HG03432 (cell line): ENCODE measurements around the gene PIK3R1.

Experiments
- ATAC-seq: cut with Tn5 transposase; IDR thresholded peaks from one replicate; pipeline ENCODE4 v1.9.1; 2021; ENCODE audit warnings: mild to moderate bottlenecking, moderate library complexity; ENCODE audit not compliant: unreplicated experiment

PIK3R1 gene

DNA sequence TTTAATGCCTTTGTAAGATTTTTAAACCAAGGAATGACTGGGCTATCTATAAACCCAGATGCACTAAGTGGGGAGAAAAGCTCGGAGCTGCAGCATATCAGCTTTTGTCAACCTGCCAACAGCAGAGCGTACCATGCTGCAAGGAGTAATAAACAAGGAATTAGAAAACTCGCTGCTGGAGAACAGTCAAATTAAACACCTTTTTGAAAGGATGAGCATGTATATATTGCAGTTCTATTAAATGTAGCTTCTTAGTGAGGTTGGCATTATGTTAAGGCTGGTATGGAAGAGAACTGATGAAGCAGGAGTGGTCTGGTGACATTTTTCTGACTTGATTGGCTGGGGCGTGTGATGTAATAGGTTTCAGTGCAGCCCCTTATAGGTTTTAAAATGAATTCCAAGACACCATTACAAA is 74.7 kb downstream of the PIK3R1 start:
- ATAC-seq: no peak

- no peak for ATAC-seq
Measured at GRCh38 chr5:68290847-68291246, 75.3 kb downstream of the PIK3R1 start.

DNA sequence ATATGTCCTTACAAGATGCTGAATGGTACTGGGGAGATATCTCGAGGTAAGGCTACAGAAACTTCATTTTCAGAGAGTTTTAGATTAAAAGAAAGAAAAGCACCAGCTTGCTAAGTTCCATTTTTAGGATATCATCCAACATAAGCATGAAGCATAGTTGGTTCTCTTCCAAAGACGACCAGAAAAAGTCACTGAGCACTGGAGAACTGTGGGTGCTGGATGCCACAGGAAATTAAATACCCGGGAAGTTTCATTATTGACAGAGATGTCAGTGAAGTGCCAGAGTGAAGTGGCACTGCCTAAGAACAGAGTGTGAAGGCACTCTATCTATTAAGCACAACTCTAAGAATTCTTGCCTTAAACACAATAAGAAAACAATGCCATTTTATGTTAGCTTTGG is 76.8 kb downstream of the PIK3R1 start:
- ATAC-seq: no peak

DNA sequence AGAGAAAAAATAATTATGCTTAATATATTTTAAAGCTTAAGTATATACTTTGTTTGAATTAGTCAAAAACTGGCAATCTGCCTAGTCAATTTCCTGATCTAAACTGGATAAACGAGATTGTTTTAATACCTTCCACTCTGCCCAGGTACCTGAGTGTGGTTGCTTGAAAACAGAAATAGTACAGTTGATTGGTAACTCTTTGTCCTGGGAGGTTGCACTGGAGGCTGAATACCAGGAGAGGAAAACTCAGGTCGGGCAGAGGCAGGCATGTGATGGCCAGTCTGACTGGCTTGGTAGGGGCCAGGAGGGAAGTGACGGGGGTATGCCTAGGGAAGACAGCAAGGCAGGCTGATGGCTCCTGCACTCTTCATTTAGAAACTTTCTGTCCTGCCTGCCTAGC is 80.2 kb downstream of the PIK3R1 start:
- ATAC-seq: no peak

GRCh38 chr5:68296895-68297294 is 81.3 kb downstream of the PIK3R1 start:
- ATAC-seq: no peak

GRCh38 chr5:68297656-68298055 is 82.1 kb downstream of the PIK3R1 start:
- no peak for ATAC-seq

GRCh38 chr5:68298479-68298878 is 82.9 kb downstream of the PIK3R1 start:
- no peak for ATAC-seq

DNA sequence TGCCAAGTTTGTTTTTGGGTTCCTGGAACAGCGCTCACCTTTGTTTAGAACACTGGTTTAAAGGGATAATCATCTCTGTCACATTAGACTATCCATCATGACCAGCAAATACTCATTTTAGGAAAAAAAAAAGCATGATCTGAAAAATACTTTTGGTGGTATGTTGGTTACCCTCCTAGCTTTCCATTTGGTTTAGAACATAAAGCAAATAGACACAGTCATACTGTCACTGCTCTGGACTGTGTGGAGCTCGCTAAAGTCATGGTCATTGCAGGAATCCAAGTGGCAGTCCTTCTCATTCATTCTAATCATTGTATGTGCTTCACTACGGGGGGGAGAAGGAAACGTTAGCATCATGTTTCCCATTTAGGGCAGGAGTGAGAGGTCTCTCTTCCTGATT is 83.5 kb downstream of the PIK3R1 start:
- ATAC-seq: no peak

- ATAC-seq: no peak
Measured at GRCh38 chr5:68299575-68299974, 84.0 kb downstream of the PIK3R1 start.

DNA sequence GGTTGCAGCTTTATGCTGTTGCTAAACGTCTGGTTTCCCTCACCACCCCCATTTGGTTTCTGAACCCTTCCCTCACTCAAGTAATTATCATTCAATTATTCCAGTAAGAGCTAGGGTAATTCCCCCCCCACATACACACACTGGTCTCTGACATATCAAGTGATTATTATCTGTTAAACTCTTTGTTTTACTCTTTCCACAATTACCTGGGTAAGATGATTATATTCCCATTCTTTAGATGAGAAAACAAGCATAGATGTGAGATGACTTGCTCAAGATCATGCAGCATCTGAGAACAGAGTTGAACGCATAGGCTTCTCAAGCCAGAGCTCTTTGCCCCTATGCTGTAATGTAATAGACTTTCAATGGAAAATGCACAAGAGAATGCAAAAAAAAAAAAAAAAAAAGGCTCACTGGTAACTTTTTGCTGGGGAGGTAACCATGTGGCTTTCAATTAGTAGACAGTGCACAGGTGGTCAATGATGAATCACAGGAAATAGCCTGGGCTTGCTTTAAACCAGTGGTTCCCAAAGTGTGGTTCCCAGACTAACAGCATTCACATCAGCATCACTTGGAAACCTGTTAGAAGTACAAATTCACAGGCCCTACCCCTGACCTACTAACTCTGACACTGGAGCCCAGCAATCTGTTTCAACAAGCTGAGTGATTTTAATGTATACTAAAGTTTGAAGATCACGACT is 87.6 kb downstream of the PIK3R1 start:
- peak; percentile 78 for ATAC-seq

DNA sequence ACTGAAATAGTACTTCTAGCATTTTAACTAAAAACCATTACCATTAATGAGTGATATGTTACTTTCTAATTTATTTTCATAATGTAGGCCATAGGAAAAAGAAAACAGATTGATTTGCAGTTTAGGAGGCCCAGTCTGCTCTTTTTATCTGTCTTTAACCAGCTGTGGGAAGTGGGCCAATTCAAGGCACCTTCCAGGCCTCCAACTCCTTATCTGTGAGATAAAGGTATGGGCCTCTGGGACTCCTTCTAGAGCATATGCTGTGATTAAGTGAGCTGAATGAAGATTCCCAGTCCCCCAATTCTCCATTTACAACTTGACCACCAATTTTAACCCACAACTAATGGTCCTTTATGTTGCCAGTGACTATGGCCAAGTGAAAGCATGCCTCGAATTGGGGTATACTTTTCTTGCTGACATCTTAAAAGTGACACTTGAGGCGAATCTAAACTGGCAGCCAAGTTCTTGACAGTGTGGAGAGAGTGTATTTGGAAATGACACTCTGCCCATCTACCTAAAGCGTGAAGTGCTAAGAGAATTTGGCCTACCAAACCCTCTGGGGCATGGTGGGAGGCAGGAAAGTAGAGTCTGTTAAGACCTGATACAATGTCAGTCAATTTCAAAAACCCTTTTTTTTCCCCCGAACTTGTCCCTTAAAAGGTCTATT is 88.3 kb downstream of the PIK3R1 start:
- peak; percentile 16 for ATAC-seq

DNA sequence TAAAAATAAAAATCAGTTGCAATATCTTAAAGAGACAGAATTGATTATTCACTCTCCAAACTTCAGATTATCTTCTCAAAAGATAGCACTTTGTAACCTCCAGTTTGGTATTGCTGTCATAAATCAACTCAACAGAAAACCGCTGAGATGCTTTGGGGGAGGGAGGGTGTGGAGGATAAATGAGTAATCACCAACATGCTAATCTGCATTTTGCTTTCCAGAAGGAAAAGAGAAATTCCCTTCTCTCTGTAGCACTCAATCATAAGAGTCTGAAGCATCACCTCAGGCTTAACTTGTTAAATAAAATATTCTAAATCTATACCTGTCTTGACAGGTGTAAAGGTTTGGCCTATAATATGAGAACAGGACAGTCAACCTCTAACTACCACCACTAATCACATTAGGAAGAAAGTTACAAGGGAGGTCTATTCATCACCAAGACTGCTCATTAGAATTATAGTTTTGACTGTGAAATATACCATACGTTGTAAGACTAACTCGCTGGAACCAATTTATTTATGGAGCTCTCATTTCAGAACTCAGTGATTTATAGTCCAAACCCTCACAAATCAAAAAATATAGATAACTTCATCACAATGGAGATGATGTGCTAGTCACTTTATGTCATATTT is 89.0 kb downstream of the PIK3R1 start:
- ATAC-seq: no peak

GRCh38 chr5:68305223-68305870 is 89.8 kb downstream of the PIK3R1 start:
- ATAC-seq: no peak

GRCh38 chr5:68306361-68307014 is 90.9 kb downstream of the PIK3R1 start:
- no peak for ATAC-seq

DNA sequence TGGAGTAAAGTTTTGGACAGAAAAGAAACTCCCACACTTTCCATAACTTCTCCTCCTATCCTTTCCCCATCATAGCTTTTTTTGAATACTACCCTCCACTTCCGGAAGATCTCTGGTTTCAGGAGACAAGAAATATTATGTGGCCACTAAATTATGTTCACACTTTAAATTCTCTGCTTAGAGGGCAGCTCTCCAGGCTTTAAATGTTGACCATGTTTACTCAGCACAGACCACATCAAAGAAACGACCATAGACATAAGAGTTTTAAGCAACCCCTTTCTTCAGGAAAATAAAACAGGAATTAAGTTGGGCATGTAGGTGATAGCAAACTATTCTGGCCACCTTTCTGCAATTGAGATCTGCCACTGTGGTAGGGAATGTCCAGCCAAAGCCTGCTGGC is 97.8 kb downstream of the PIK3R1 start:
- ATAC-seq: no peak

GRCh38 chr5:68314465-68314864 is 98.9 kb downstream of the PIK3R1 start:
- no peak for ATAC-seq

GRCh38 chr5:68315679-68316271 is 100.2 kb downstream of the PIK3R1 start:
- peak; percentile 99 for ATAC-seq

DNA sequence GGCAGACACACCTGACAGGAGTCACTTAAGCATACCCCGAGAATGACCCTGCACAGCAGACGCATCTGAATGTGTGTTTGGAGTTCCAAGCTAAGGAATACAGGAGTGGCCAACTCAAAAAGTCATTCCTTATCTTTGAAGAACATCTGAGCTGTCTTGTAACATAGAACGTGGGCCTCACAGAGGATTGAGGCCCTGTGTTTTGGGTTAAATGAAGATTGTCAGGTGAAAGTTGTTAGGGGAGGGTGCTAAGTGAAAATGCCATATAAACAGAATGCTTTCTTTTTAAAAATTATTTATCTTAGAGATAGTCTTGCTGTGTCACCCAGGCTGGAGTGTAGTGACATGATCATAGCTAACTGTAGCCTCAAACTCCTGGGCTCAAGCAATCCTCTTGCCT is 100.9 kb downstream of the PIK3R1 start:
- no peak for ATAC-seq

DNA sequence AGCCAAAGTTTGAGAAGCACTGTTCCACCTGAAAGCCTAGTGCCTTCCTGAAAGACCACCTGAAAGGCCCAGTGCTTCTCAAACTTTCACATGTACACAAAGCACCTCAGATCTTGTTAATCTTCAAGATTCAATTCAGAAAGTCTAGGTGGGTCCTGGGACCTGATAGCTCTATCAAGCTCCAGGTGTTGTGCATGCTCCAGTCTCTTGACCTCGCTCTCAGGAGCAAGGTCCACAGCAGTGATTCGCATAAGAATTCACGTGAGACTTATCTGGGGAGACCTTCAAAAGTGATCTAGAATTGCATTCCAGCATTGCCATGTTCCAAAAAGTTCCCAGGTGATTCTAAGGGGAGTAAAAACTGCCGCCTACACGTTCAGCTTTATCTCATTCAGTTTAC is 102.1 kb downstream of the PIK3R1 start:
- no peak for ATAC-seq

DNA sequence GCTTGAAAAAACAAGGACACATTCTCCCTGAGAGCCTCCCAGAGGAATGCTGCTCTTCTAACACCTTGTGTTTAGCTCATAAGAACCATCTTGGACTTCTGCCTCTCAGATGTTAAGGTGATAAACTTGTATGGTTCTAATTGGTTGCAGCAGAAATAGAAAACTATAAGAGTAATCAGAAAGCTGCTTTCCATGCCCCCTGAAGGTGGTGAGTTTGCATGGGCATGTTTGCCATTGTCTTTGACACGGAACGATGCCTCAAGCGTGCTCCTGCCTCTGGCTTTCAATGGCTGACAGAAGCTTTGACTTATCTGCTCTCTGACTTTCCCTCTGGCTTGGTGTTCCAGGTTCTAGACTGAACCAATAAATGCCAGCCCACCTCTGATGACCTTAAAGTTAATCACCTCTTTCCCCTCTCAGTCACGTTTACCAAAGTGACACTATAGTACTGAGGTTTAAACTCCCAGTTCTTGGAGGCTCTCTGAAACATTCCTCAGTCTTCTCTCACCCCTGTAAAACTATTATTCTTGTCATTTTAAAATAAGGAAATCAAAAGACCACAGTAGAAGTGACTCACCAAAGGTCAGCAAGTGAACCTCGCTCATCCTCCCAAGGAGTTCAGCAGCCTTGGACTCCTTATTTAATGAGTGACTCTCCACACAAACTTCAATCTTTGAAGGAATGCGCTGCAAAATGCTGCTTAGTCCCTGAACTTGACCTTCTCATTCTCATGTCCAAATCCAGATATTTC is 103.6 kb downstream of the PIK3R1 start:
- ATAC-seq: no peak
